Colonic mucosa (tissue), 4 donors: Measurements from ENCODE around the gene TMEM273. TPM values are rescaled to one million over a fixed set of nuclear protein-coding genes. Genes with fewer than 3 reads are reported as not detected.

Experiments
- DNase-seq: peaks from one replicate; pipeline ENCODE4 v3.0.0-alpha.2; 2020
- H3K27ac ChIP-seq: fragments of 200-600 bp; one replicate; pipeline ENCODE4 v1.8.0; 2021
- H3K27me3 ChIP-seq: fragments of 200-600 bp; one replicate; pipeline ENCODE4 v1.8.0; 2021
- H3K36me3 ChIP-seq: fragments of 200-600 bp; one replicate; pipeline ENCODE4 v1.8.0; 2021
- H3K4me1 ChIP-seq: fragments of 200-600 bp; one replicate; pipeline ENCODE4 v1.8.0; 2021; ENCODE audit warnings: mild to moderate bottlenecking
- H3K4me3 ChIP-seq: fragments of 200-600 bp; one replicate; pipeline ENCODE4 v1.8.0; 2021
- H3K9ac ChIP-seq, 2 donors: one replicate each; pipeline ENCODE4 v1.7.0; 2013; ENCODE audit warnings: control low read depth in 2 of 2, low read depth in 2 of 2, low read length in 2 of 2
- H3K9me3 ChIP-seq: fragments of 200-600 bp; one replicate; pipeline ENCODE4 v1.8.0; 2021
- CTCF ChIP-seq: fragments of 200-600 bp; IDR thresholded peaks from one replicate; pipeline ENCODE4 v1.8.0; 2022; ENCODE audit warnings: antibody characterized with exemption, mild to moderate bottlenecking
- intact Hi-C: fragments of 100-400 bp; cut with DNase I; formaldehyde crosslinking; loops from one replicate; pipeline ENCODE4 v1.14.1; 2022
- total RNA-seq, 2 donors: library from RNA; stranded (reverse); fragmentation: NEBNext Ultra II Directional in 1 of 2; extraction: Animal tissue kit (Norgen Biotek cat#: 25700) in 1 of 2; gene quantifications; one replicate each; pipeline ENCODE4 v1.2.1, GENCODE V29; 2021
- donor health status: healthy.
- donor health status: DM: no; HTN: no; CAD: no.
- donor health status: DM: no; HTN: no; CAD: no.

Gene TMEM273
- total RNA-seq, 2 donors from 2014 or later: 3.4 to 5.1 TPM

DNA sequence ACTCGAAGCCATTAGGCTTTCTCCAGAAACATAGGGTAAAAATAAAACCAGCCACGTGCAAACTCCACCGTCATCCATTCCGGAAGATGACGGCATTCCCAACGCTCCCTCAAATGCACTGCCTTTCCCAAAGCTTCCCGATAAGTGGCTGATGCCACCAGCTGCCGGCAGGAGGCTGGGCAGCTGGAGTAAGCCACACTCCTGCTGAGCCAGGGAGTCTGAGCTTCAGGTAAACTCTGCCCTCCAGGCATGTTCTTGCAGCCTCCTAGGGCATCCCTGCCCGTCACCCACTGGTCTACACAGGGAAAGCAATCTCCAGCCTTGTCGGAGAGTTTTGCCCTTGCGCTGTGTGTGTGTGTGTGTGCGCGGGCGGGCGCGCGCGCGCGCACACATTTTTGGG is 40.5 kb upstream of the TMEM273 start:
- no peaks in the 10 kb centered on the region for H3K9me3 ChIP-seq
- intact Hi-C loops: no loop called here
- no peaks in the 10 kb centered on the region for H3K4me1 ChIP-seq
- H3K9ac ChIP-seq: no peak overlapping the region
- no peaks in the 10 kb centered on the region for H3K27me3 ChIP-seq
- no peak for DNase-seq
- no peaks in the 10 kb centered on the region for H3K36me3 ChIP-seq
- no peak for TF ChIP-seq CTCF
- H3K27ac ChIP-seq: no peak overlapping the region
- no peak overlapping the region for H3K4me3 ChIP-seq

GRCh38 chr10:49227406-49227805 is 39.2 kb upstream of the TMEM273 start:
- no peak for TF ChIP-seq CTCF
- H3K36me3 ChIP-seq: no peaks in the 10 kb centered on the region
- H3K9ac ChIP-seq: no peak overlapping the region
- no peak overlapping the region for H3K27ac ChIP-seq
- no peaks in the 10 kb centered on the region for H3K27me3 ChIP-seq
- H3K9me3 ChIP-seq: no peaks in the 10 kb centered on the region
- H3K4me3 ChIP-seq: no peak overlapping the region
- DNase-seq: no peak
- H3K4me1 ChIP-seq: no peaks in the 10 kb centered on the region
- intact Hi-C loops: no loop called here

DNA sequence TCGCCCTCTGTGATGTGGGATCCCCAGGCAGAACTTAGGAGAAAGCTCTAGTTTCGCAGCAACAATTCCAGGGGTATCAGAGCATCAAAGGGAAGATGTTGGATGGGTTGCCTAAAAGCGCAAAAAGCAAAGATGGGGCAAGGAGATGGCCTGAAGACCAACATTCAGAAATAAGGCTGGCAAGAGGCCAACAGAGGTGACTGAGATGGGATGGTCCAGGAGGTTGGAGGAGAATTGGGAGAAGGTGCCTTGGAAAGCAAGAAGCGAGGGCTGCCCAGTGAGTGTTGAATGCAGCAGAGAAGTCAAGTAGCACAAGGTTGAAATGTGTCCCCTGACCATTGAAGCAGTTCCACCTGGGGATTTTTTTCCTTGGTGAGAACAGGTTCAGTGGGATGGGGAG is 38.4 kb upstream of the TMEM273 start:
- intact Hi-C loops: no loop called here
- Histone ChIP-seq H3K9me3 (no peaks in the 10 kb centered on the region), H3K4me1 (no peaks in the 10 kb centered on the region), H3K36me3 (no peaks in the 10 kb centered on the region), H3K27me3 (no peaks in the 10 kb centered on the region), H3K4me3 (no peak overlapping the region), H3K27ac (no peak overlapping the region), H3K9ac (no peak overlapping the region)
- no peak for DNase-seq
- TF ChIP-seq CTCF: no peak

DNA sequence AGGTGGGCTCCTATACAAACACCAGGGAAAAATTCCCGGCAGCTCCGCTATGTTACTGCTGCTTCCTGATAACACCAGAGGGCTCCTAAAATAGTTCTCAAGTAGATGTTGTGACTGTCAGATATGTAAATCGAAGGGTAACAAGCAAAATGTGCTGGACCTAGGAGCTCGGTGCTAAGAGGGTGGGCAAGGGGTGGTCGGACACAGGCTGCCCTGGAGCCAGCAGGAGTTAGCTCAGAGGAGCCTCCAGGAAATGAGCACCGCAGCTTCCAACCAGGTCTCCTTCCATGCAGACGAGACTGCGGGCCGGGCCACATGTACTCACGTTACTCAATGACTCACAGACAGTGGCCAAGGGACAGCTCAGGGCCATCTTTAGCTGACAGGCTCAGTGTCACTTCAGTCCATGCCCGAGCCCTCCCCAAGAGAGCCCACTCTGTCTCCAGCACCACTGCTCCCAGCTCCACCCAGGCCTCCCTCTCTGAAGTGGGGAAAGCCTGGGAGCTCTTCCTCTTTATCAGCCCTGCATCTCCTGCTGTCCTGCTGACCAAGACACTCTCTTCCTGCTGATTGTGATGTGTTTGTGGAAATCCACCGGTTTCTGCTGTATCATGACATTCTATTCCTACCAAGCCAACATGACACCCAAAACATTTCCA is 37.2 kb upstream of the TMEM273 start:
- intact Hi-C loops: no loop called here
- H3K4me1 ChIP-seq: no peaks in the 10 kb centered on the region
- H3K36me3 ChIP-seq: no peaks in the 10 kb centered on the region
- DNase-seq: no peak
- no peaks in the 10 kb centered on the region for H3K9me3 ChIP-seq
- TF ChIP-seq CTCF: no peak
- no peak overlapping the region for H3K9ac ChIP-seq
- H3K27me3 ChIP-seq: no peaks in the 10 kb centered on the region
- no peak overlapping the region for H3K4me3 ChIP-seq
- no peak overlapping the region for H3K27ac ChIP-seq

- Histone ChIP-seq H3K27ac (no peak overlapping the region), H3K4me1 (no peaks in the 10 kb centered on the region), H3K9ac (no peak overlapping the region), H3K9me3 (no peaks in the 10 kb centered on the region), H3K4me3 (no peak overlapping the region), H3K27me3 (no peaks in the 10 kb centered on the region), H3K36me3 (no peaks in the 10 kb centered on the region)
- intact Hi-C loops: no loop called here
- no peak for TF ChIP-seq CTCF
- DNase-seq: no peak
Measured at GRCh38 chr10:49223205-49223604, 35.0 kb upstream of the TMEM273 start.
